A673 (cell line): Measurements from ENCODE around the gene SUMO3. TPM values are rescaled to one million over a fixed set of nuclear protein-coding genes. Genes with fewer than 3 reads are reported as not detected.
A peak's percentile ranks its signal among the peaks of the same experiment; 100 is the strongest.

ENCODE experiments used
- BruUV-seq: library from RNA; stranded (reverse); fragments of 400-500 nt; replicated peaks from 2 replicates; lab custom pipeline; 2021; lab: Mats Ljungman, UMichigan
- CTCF ChIA-PET: fragments of 300-600 bp; sonication (Branson Sonifier 250); formaldehyde crosslinking; loops from one replicate; lab custom pipeline; 2022; ENCODE audit warnings: antibody characterized with exemption; lab: Charles Lee
- POLR2A ChIA-PET: fragments of 300-600 bp; sonication (Branson Sonifier 250); formaldehyde crosslinking; loops from one replicate; lab custom pipeline; 2022; ENCODE audit warnings: antibody characterized with exemption; ENCODE audit not compliant: low non-redundant PET; lab: Charles Lee
- DNase-seq: peaks from one replicate; pipeline ENCODE4 v3.0.0-alpha.2; 2015; ENCODE audit warnings: low spot score
- H3K27ac ChIP-seq: fragments of 200-600 bp; sonication (generic); 2 replicates; pipeline ENCODE4 v1.5.1; 2016; ENCODE audit warnings: mixed run types, low read depth, mild to moderate bottlenecking, mixed read lengths, antibody characterized with exemption, low read length; ENCODE audit not compliant: poor library complexity, severe bottlenecking
- H3K27me3 ChIP-seq: fragments of 200-600 bp; sonication (generic); replicated peaks from 2 replicates; pipeline ENCODE4 v1.6.1; 2017; ENCODE audit warnings: mixed run types, low read depth, mild to moderate bottlenecking, mixed read lengths, antibody characterized with exemption, low read length; ENCODE audit not compliant: insufficient read depth, poor library complexity
- H3K36me3 ChIP-seq: fragments of 200-600 bp; sonication (generic); 2 replicates; pipeline ENCODE4 v1.6.1; 2016; ENCODE audit warnings: mixed run types, mild to moderate bottlenecking, mixed read lengths, antibody characterized with exemption, low read length; ENCODE audit not compliant: insufficient read depth, poor library complexity, severe bottlenecking
- H3K4me1 ChIP-seq: fragments of 200-600 bp; sonication (generic); 2 replicates; pipeline ENCODE4 v1.6.1; 2017; ENCODE audit warnings: mixed run types, mild to moderate bottlenecking, mixed read lengths, antibody characterized with exemption, low read length; ENCODE audit not compliant: insufficient read depth, poor library complexity, severe bottlenecking
- H3K4me3 ChIP-seq: fragments of 200-600 bp; sonication (generic); 2 replicates; pipeline ENCODE4 v1.5.1; 2016; ENCODE audit warnings: low read depth, mixed run types, mild to moderate bottlenecking, mixed read lengths, low read length; ENCODE audit not compliant: poor library complexity, severe bottlenecking
- H3K9me3 ChIP-seq: fragments of 200-600 bp; sonication (generic); 2 replicates; pipeline ENCODE4 v1.6.1; 2016; ENCODE audit warnings: mixed run types, low read depth, mild to moderate bottlenecking, mixed read lengths, antibody characterized with exemption, low read length; ENCODE audit not compliant: poor library complexity, severe bottlenecking
- EZH2 ChIP-seq: fragments of 200-600 bp; sonication (generic); IDR thresholded peaks from 2 replicates; pipeline ENCODE4 v1.6.1; 2017; ENCODE audit warnings: borderline replicate concordance, low read depth, mild to moderate bottlenecking, mixed read lengths, antibody characterized with exemption, low read length; ENCODE audit not compliant: poor library complexity, severe bottlenecking
- intact Hi-C: fragments of 100-400 bp; cut with micrococcal nuclease; formaldehyde crosslinking; loops from one replicate; pipeline ENCODE4 v1.10.0; 2022; ENCODE audit not compliant: unreplicated experiment
- total RNA-seq: library from RNA; stranded (reverse); gene quantifications from 2 replicates; pipeline ENCODE4 v1.2.3, GENCODE V29; 2021
- TF ChIP-seq, protein P1 (sequence below): fragments of 300-800, 200-600 bp; sonication (generic); conservative IDR thresholded peaks from 2 replicates; pipeline ENCODE4 v1.5.1; 2017; ENCODE audit warnings: low read depth, mild to moderate bottlenecking, antibody characterized with exemption, low read length, moderate library complexity, mixed read lengths

Gene SUMO3
- total RNA-seq, 1 experiment from 2014 or later: 132 TPM

- H3K27me3 ChIP-seq: no peaks in the 10 kb centered on the region
- H3K4me1 ChIP-seq: peaks cover 36% of the 10 kb centered on the region
- BruUV-seq: no TSS peak
- intact Hi-C loops: no loop called here
- peak overlapping the region; percentile 64 for H3K27ac ChIP-seq
- H3K4me3 ChIP-seq: no peak overlapping the region
- TF ChIP-seq, protein P1, sequence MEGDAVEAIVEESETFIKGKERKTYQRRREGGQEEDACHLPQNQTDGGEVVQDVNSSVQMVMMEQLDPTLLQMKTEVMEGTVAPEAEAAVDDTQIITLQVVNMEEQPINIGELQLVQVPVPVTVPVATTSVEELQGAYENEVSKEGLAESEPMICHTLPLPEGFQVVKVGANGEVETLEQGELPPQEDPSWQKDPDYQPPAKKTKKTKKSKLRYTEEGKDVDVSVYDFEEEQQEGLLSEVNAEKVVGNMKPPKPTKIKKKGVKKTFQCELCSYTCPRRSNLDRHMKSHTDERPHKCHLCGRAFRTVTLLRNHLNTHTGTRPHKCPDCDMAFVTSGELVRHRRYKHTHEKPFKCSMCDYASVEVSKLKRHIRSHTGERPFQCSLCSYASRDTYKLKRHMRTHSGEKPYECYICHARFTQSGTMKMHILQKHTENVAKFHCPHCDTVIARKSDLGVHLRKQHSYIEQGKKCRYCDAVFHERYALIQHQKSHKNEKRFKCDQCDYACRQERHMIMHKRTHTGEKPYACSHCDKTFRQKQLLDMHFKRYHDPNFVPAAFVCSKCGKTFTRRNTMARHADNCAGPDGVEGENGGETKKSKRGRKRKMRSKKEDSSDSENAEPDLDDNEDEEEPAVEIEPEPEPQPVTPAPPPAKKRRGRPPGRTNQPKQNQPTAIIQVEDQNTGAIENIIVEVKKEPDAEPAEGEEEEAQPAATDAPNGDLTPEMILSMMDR: no peak
- TF ChIP-seq EZH2: no peak
- DNase-seq: no peak
- ChIA-PET POLR2A (interaction anchor here (0.5 to 0.6 kb wide), 2 partner anchors 25 to 90 kb away, joined by 6 to 9 read pairs; no protein-coding TSS in a partner anchor), CTCF (no interaction called here)
- H3K9me3 ChIP-seq: no peaks in the 10 kb centered on the region
- H3K36me3 ChIP-seq: peaks cover 44% of the 10 kb centered on the region
Observed at GRCh38 chr21:44780767-44781459, 36.9 kb downstream of the SUMO3 start.

DNA sequence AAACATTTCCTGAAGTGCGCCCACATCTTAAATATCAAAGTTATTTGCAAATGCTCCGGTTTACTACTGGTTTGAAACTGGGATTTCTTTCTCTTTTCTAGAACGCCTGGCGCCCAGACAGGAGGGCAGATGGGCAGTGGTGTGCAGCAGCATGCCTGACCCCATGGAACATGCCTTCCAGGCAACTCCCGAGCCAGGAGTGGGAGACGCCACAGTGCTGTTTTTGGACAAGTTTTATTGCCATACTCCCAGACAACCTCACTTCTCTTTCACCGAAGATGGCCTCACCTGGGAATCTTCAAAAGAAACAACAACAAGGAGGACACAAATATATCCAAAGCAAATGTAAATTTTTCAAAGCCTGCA is 37.7 kb downstream of the SUMO3 start:
- peaks cover 51% of the 10 kb centered on the region for H3K36me3 ChIP-seq
- POLR2A ChIA-PET: interaction anchor here (0.6 kb wide), 1 partner anchor 91 kb away, joined by 6 read pairs; no protein-coding TSS in a partner anchor
- TF ChIP-seq, protein P1: no peak
- TF ChIP-seq EZH2: no peak
- no TSS peak for BruUV-seq
- no peak for DNase-seq
- intact Hi-C loops: no loop called here
- no peak overlapping the region for H3K4me3 ChIP-seq
- no peaks in the 10 kb centered on the region for H3K9me3 ChIP-seq
- CTCF ChIA-PET: no interaction called here
- peaks cover 29% of the 10 kb centered on the region for H3K4me1 ChIP-seq
- no peaks in the 10 kb centered on the region for H3K27me3 ChIP-seq
- H3K27ac ChIP-seq: peak overlapping the region; percentile 64

GRCh38 chr21:44779417-44780136 is 38.3 kb downstream of the SUMO3 start:
- ChIA-PET CTCF (no interaction called here), POLR2A (no interaction called here)
- Histone ChIP-seq H3K27ac (peak overlapping the region; percentile 64), H3K36me3 (peaks cover 51% of the 10 kb centered on the region), H3K4me1 (peaks cover 29% of the 10 kb centered on the region), H3K27me3 (no peaks in the 10 kb centered on the region), H3K9me3 (no peaks in the 10 kb centered on the region), H3K4me3 (no peak overlapping the region)
- no TSS peak for BruUV-seq
- intact Hi-C loops: no loop called here
- peak; percentile 52 for DNase-seq
- TF ChIP-seq, protein P1: no peak
- TF ChIP-seq EZH2: no peak
